Dermis microvascular lymphatic vessel endothelial cell (primary cell): ENCODE measurements around the gene HCRTR1. TPM values are rescaled to one million over a fixed set of nuclear protein-coding genes. Genes with fewer than 3 reads are reported as not detected.
A peak's percentile ranks its signal among the peaks of the same experiment; 100 is the strongest.

Experiments
- DNase-seq, 2 donors: peaks; one replicate each; pipeline versions ENCODE4 v3.0.0 to v3.0.0-alpha.2; 2010; ENCODE audit warnings: low read depth in 2 of 2
- total RNA-seq: library from RNA; depleted of rRNA; stranded (reverse); fragments of >200 nt; gene quantifications from 2 replicates; pipeline ENCODE4 v1.2.1, GENCODE V29; 2014

The HCRTR1 gene
- total RNA-seq: 0.77 and 2.8 TPM in 2 replicates

- no peak for DNase-seq
Observed at GRCh38 chr1:31617218-31617915, at the start of gene HCRTR1. Gene HCRTR1, plus strand, starts transcription at chr1:31617689. Its CDS starts 1,504 bp downstream, at chr1:31619193.

- DNase-seq: no peak
Observed at GRCh38 chr1:31567956-31568570, 49.4 kb upstream of the HCRTR1 start.

GRCh38 chr1:31568895-31569595 lies 48.4 kb upstream of the HCRTR1 start:
- DNase-seq: no peak

DNA sequence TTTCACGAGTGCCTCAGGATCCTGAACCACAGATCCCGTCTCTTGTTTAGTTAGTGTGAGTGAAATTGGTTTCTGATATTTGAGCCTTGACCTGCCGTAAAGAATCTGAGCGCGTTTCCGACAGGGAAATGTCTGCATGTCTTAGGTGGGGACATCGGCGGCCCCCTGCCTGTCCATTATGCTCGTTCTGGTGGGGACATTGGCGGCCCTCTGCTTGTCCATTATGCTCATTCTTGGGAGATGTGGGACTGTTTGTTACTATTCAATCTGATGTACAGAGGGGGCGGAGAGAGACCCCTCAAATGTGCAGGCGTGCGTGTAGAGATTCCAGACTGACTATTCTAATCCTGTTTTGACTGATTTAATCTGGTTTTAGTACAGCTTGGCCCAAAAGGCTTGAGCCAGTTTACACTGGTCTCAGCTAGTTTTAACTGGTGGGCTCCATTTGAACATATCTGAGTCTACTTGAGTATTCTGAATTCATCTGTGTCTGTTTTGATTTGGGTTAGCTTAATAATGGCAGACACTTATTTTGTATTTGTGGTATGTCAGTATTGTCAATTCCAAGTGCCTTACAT lies 47.8 kb upstream of the HCRTR1 start:
- DNase-seq: no peak

DNA sequence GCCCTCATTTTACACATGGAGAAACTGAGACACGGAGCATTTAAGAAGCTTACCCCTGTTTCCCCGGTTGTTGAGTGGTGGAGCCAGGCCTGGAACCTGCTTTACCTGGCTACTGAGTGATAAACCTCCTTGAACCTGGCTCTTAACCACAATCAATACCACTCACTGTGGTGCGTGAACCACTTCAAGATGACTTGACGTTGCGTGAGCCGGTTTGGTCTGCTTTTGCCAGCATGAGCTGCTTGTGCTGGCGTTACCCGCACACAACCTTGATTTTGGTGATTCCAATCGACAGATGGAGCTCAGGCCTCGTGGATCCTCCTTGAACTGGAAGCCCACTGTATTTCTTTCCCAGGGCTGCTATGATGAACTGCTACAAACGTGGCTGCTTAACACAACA lies 47.3 kb upstream of the HCRTR1 start:
- no peak for DNase-seq

GRCh38 chr1:31570906-31571305 lies 46.6 kb upstream of the HCRTR1 start:
- DNase-seq: no peak

GRCh38 chr1:31571340-31572295 lies 45.9 kb upstream of the HCRTR1 start:
- DNase-seq: no peak

DNA sequence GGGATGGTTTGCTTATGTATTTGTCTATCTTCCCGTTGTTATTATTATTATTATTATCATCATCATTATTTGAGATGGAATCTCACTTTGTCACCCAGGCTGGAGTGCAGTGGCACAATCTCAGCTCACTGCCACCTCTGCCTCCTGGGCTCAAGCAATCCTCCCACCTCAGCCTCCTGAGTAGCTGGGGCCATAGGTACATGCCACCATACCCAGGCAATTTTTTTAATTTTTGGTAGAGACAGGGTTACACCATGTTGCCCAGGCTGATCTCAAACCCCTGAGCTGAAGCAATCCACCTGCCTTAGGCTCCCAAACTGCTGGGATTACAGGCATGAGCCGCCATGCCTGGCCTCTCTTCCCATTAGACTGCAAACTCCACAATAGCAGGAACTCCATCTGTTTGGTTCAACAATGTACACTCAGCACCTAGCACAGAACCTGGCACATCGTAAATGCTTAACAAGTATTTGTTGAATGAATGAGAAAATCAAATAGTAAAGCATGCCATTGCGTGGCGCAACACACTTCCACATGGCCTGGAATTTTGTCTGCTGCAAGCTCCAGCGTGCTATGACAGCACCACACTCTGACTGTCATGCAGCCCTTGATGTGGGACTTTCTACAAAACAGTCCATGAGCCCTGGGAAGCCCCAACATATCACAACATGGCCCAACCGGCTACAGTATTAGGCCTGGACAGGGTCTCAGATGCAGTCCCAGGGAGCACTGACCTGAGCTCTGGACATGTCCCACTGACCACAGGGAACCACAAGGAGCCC lies 45.0 kb upstream of the HCRTR1 start:
- DNase-seq: no peak

DNA sequence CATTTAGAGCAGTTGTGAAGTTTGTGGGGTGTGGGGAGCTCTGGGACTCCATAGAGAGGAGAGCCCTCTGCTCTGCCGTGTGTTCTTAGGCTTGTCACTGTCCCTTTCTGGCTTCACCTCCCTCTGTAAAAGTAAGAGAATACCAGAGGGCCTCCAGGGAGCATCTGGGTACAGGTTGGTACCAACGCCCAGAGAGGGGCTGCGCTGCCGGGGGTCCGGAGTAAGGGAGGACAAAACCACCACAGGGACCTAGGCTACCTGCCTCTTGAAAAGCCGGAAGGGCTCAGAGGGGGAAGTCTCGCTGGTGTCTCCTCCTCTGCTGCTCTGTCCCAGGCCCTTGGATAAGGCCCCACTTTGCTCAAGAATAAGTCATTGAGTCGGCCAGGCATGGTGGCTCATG lies 44.2 kb upstream of the HCRTR1 start:
- no peak for DNase-seq

GRCh38 chr1:31574749-31575368 lies 42.6 kb upstream of the HCRTR1 start:
- no peak for DNase-seq

GRCh38 chr1:31575369-31576140 lies 41.9 kb upstream of the HCRTR1 start:
- DNase-seq: no peak

DNA sequence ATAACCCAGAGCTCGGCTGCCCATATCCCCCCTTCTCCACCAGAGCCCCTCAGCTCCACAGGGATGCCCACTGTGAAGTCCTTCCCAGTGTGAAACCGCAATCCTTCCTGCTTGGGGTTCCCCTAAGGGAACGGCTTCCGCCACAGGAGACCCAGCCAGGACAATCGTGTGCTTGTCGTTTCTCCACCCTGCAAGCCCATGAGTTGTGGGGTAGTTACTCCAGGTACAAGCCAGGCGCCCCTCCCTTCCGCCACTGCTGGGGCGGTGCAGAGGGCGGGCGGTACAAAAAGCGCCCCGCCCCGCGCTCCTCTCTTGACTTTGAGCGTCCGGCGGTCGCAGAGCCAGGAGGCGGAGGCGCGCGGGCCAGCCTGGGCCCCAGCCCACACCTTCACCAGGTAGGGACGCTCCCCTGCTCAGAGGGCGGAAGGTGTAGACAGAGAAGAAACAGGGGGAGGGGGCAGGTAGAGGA lies 41.3 kb upstream of the HCRTR1 start, which contains the start of gene TINAGL1:
Gene TINAGL1 (plus strand): TSS at position 315 of the 469 bp plus-strand sequence. CDS start 634 bp downstream, outside the sequence.
- DNase-seq: peak in 1 of 2 donors; percentile 64

GRCh38 chr1:31576743-31577455 lies 40.6 kb upstream of the HCRTR1 start:
- DNase-seq: no peak

GRCh38 chr1:31577515-31578192 lies 39.8 kb upstream of the HCRTR1 start:
- peak in 1 of 2 donors; percentile 43 for DNase-seq

DNA sequence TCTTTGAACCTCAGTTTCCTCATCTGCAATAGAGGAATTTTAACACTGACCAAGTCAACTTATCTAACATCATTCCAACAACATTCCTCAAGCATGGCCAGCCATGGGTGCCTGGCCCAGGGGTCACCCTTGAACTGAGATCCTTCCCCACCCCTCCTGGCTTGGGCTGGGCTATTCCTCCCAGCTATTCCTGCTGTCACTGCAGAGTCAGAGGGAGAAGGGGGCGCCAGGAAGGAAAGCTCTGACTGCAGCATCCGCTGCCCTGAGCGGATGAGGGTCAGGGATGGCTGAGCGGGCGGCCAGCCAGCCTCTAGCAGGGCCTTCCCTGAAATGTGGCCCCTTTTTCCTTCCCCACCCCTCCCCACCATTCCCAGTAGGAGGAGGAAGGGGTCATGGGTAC lies 38.1 kb upstream of the HCRTR1 start:
- peak in 1 of 2 donors; percentile 75 for DNase-seq

DNA sequence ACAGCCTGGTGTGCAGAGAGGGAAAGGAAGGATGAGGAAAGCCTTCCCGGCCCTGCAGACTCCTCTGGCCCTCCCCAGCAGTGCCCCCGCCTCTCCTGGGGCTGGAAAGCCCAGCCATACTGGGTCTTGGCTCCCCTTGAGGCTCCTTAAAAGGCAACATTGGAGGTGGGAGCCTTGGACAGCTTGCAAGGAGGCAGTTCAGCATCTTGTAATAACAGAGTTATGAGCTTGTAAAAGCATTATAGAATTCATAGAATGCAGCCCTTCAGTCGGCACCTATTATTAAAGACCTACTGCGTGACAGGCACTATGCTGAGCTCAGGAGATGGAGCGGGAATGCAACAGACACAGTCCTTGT lies 37.0 kb upstream of the HCRTR1 start:
- DNase-seq: no peak

DNA sequence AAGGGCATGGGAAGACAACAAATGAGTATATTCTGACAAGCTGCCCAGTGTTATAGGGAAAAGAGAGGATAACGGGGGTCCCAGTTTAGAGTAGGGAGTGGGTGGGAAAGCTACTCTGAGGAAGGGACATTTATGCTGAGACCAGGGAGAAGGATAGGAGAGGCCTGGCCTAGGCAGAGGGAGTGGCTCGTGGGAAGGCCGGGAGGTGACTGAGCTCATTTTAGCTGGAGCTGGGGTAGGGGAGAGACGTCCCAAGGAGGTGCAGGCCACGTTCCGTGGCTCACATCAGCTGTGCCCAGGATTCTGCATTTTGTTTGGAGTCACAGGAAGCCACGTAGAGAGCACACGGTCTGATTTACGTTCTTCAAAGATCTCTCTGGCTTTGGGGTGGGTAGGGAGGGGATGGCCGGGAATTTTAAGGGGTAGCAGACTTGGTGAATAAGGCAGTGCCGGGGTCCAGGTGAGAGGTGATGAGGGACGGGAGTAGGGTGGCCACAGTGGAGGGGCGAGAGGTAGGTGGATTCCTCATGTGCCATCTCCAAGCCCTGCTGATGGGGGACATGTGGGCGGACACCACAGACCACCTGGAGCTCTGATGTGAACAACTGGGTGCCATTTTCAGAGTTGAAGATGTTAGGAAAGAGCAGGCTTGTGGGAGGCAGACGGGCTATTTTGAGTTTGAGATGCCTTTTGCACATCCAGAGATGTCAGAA lies 36.4 kb upstream of the HCRTR1 start:
- no peak for DNase-seq
